A549 (cell line): Measurements from ENCODE around the gene GPATCH8. TPM values are rescaled to one million over a fixed set of nuclear protein-coding genes. Genes with fewer than 3 reads are reported as not detected.

Source experiments
- ATAC-seq, 2 experiments: fragments of 200-7000 bp in 1 of 2; fragments of >200 bp in 1 of 2; cut with Nextera tagmentation in 1 of 2; cut with Tn5 transposase in 1 of 2; 3 replicates each; pipeline versions ENCODE4 v1.8.0 to v1.9.1; 2018 to 2020; ENCODE audit warnings: mild to moderate bottlenecking in 1 of 2, moderate library complexity in 1 of 2
- CTCF ChIA-PET: fragments of 300-600 bp; sonication (Branson Sonifier 250); formaldehyde crosslinking; extraction: SDS; loops from one replicate; lab custom pipeline; 2021; ENCODE audit warnings: antibody characterized with exemption, inconsistent platforms; lab: Yijun Ruan, JAX
- POLR2A ChIA-PET: fragments of 350-600 bp; formaldehyde crosslinking; extraction: SDS; loops from one replicate; lab custom pipeline; 2021; ENCODE audit warnings: antibody characterized with exemption, inconsistent platforms; lab: Yijun Ruan, JAX
- DNase-seq, 2 experiments: peaks; one replicate each; pipeline versions ENCODE4 v3.0.0 to v3.0.0-alpha.2; 2011 to 2016; ENCODE audit warnings: low read depth in 1 of 2, low spot score in 1 of 2
- FAIRE-seq: peaks from 2 replicates; lab custom pipeline; 2011; peaks lifted over from hg19 to GRCh38; lab: Jason Lieb, UNC
- H3K27ac ChIP-seq, 2 experiments: fragments of >200 bp; sonication (Bioruptor Twin); formaldehyde crosslinking; 3 replicates each; pipeline ENCODE4 v1.5.1; 2016 to 2017
- H3K4me1 ChIP-seq: fragments of >200 bp; sonication (Bioruptor Twin); formaldehyde crosslinking; 3 replicates; pipeline ENCODE4 v1.6.1; 2016
- H3K4me2 ChIP-seq: fragments of >200 bp; sonication (Bioruptor Twin); formaldehyde crosslinking; 3 replicates; pipeline ENCODE4 v1.6.1; 2016
- H3K4me3 ChIP-seq: fragments of >200 bp; sonication (Bioruptor Twin); formaldehyde crosslinking; 3 replicates; pipeline ENCODE4 v1.5.1; 2016
- H3K9me3 ChIP-seq: fragments of >200 bp; sonication (Bioruptor Twin); formaldehyde crosslinking; 3 replicates; pipeline ENCODE4 v1.6.1; 2016
- BCL3 ChIP-seq: fragments of >200 bp; sonication (Bioruptor Twin); formaldehyde crosslinking; IDR thresholded peaks from 3 replicates; pipeline ENCODE4 v1.6.1; 2016
- BHLHE40 ChIP-seq: IDR thresholded peaks from 2 replicates; pipeline ENCODE4 v1.6.1; 2012; ENCODE audit warnings: low read depth, low read length, inconsistent platforms
- EHMT2 ChIP-seq: fragments of 200-600 bp; sonication (generic); IDR thresholded peaks from 2 replicates; pipeline ENCODE4 v1.6.1; 2016; ENCODE audit warnings: antibody characterized with exemption, low read depth, mild to moderate bottlenecking, moderate library complexity
- HDAC2 ChIP-seq: fragments of 200-600 bp; sonication (generic); IDR thresholded peaks from 2 replicates; pipeline ENCODE4 v1.6.1; 2016
- HES2 ChIP-seq: fragments of >200 bp; sonication (Bioruptor Twin); formaldehyde crosslinking; IDR thresholded peaks from 2 replicates; pipeline ENCODE4 v1.6.1; 2016
- HMGXB4 ChIP-seq: fragments of 250-450 bp; sonication (Bioruptor Pico); IDR thresholded peaks from 2 replicates; pipeline ENCODE4 v1.5.0; 2021; ENCODE audit warnings: mild to moderate bottlenecking, moderate library complexity, borderline replicate concordance
- HOXA7 ChIP-seq: fragments of 250-450 bp; sonication (Bioruptor Pico); IDR thresholded peaks from 2 replicates; pipeline ENCODE4 v1.5.0; 2020; ENCODE audit warnings: mild to moderate bottlenecking, moderate library complexity
- JUN ChIP-seq, 2 experiments: fragments of >200 bp; sonication (Bioruptor Twin); formaldehyde crosslinking; IDR thresholded peaks; 2 replicates in 1 of 2; 3 replicates in 1 of 2; pipeline ENCODE4 v1.6.1; 2016 to 2017
- KDM5A ChIP-seq: fragments of 200-600 bp; sonication (generic); IDR thresholded peaks from 2 replicates; pipeline ENCODE4 v1.6.1; 2016; ENCODE audit warnings: antibody characterized with exemption, mild to moderate bottlenecking
- NFE2L2 ChIP-seq: fragments of 150-350 bp; conservative IDR thresholded peaks from 2 replicates; pipeline ENCODE4 v1.6.1; 2014; ENCODE audit warnings: low read length
- RAD21 ChIP-seq, 2 experiments: fragments of >200 bp in 1 of 2; sonication (Bioruptor Twin) in 1 of 2; formaldehyde crosslinking in 1 of 2; IDR thresholded peaks in 1 of 2; conservative IDR thresholded peaks in 1 of 2; 2 replicates in 1 of 2; 3 replicates in 1 of 2; pipeline ENCODE4 v1.6.1; 2012 to 2018; ENCODE audit warnings: inconsistent platforms in 1 of 2
- RARB ChIP-seq: fragments of 250-450 bp; sonication (Bioruptor Pico); IDR thresholded peaks from 2 replicates; pipeline ENCODE4 v1.8.0; 2021; ENCODE audit warnings: mild to moderate bottlenecking, moderate library complexity
- RCOR1 ChIP-seq: fragments of 150-350 bp; IDR thresholded peaks from 2 replicates; pipeline ENCODE4 v1.6.1; 2014; ENCODE audit warnings: antibody characterized with exemption, low read length, low read depth
- REST ChIP-seq: fragments of 200-600 bp; sonication (generic); IDR thresholded peaks from 2 replicates; pipeline ENCODE4 v1.6.1; 2016; ENCODE audit warnings: antibody characterized with exemption, mild to moderate bottlenecking, moderate library complexity
- RFX5 ChIP-seq: fragments of 450-650 bp; IDR thresholded peaks from 2 replicates; pipeline ENCODE4 v1.7.1; 2014; ENCODE audit warnings: antibody characterized with exemption, mild to moderate bottlenecking, moderate library complexity
- SMC3 ChIP-seq: fragments of >200 bp; sonication (Bioruptor Twin); formaldehyde crosslinking; IDR thresholded peaks from 3 replicates; pipeline ENCODE4 v1.6.1; 2018; ENCODE audit warnings: inconsistent platforms
- TP53 ChIP-seq: fragments of 250-450 bp; sonication (Bioruptor Pico); IDR thresholded peaks from 2 replicates; pipeline ENCODE4 v1.5.0; 2021; ENCODE audit warnings: mild to moderate bottlenecking, moderate library complexity
- ZSCAN20 ChIP-seq: fragments of 250-450 bp; sonication (Bioruptor Pico); IDR thresholded peaks from 2 replicates; pipeline ENCODE4 v1.8.0; 2022; ENCODE audit warnings: mild to moderate bottlenecking, moderate library complexity
- WGBS: methylation state at CpG from one replicate; pipeline ENCODE4 v1.1.6; 2017; ENCODE audit errors: missing lambda C conversion rate; 5-methylcytosine and 5-hydroxymethylcytosine counted together
- polyA plus RNA-seq, 4 experiments: library from polyadenylated mRNA; depleted of rRNA in 3 of 4; stranded (reverse); fragments of >200 nt; fragmentation: RNase III in 1 of 4; extraction: RNeasy Plus Mini Kit Qiagen cat#74134 plus additional on column Dnase treatment in 1 of 4; gene quantifications; 2 replicates in 3 of 4; 3 replicates in 1 of 4; pipeline ENCODE4 v1.2.3, GENCODE V29; 2011 to 2017
- TF ChIP-seq, protein P1 (sequence below): fragments of 250-450 bp; sonication (Bioruptor Pico); IDR thresholded peaks from 2 replicates; pipeline ENCODE4 v1.5.0; 2020; ENCODE audit warnings: low read depth, mild to moderate bottlenecking, moderate library complexity

Gene GPATCH8
- polyA plus RNA-seq, 2 of the 4 experiments (the other 2 are of a cell fraction): 21.7 to 27.3 TPM

DNA sequence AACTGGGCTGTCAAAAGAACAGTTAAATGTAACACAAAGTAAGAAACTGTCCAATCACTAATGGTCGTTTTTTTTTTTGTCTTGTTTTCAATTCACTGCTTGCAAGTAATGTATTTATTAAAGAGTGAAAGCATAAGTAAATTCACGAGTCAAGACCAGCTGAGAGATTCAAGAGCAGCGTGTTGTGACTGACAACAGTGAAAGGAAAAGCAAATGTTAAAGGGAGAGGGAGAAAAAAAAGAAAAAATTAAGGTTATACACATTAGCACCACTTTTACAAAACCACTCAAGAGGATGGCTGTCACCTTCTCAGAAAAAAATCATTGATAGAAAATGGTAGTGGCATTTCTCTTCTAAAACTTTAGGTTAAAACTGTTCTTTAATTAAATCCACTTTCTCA, 36.1 kb downstream of the GPATCH8 start (continued):
- TF ChIP-seq HES2 (no peak), NFE2L2 (no peak), RFX5 (no peak), EHMT2 (no peak), HDAC2 (no peak)

DNA sequence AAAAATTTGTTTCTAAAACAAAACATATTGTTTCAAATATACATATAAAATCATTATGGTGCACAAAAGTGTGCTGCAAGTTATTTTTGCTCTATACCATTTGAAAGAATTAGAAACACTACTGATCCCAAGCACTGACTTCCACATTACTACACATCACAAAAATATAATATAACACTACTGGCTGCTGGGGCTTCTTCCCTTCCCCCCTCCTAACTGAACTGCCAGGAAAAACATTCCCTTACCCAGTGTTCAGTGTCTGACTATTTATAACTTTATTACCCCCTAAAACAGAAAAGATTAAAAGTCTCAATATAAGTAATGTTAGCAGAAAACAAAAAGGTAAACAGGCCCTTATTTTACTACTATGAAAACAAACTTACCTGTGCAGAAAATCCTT, 36.9 kb downstream of the GPATCH8 start:
- ATAC-seq: no peak
- H3K27ac ChIP-seq: no peak overlapping the region
- H3K4me1 ChIP-seq: peaks cover 25% of the 10 kb centered on the region
- CTCF ChIA-PET: no interaction called here
- peak; percentile 72 for FAIRE-seq
- TF ChIP-seq TP53 (CRISPR knock-in tag) (no peak), RCOR1 (no peak), KDM5A (no peak)
- H3K4me2 ChIP-seq: no peak overlapping the region
- DNase-seq: no peak
- POLR2A ChIA-PET: no interaction called here
- H3K9me3 ChIP-seq: no peaks in the 10 kb centered on the region
- no peak overlapping the region for H3K4me3 ChIP-seq

GRCh38 chr17:44465897-44466296, 37.3 kb downstream of the GPATCH8 start:
- WGBS: 78% methylated on average over 3 of the region's 3 CpGs
- TF ChIP-seq REST: no peak
- no peak for TF ChIP-seq RARB (CRISPR knock-in tag)
- no peak for TF ChIP-seq BCL3
- no peak for TF ChIP-seq HMGXB4 (CRISPR knock-in tag)
- TF ChIP-seq RAD21 (conservative IDR thresholded peaks at IDR 0.05 in 1 of 2, IDR thresholded peaks at IDR 0.05 in 1 of 2): no peak
- no peak for TF ChIP-seq BHLHE40
- TF ChIP-seq, protein P1, sequence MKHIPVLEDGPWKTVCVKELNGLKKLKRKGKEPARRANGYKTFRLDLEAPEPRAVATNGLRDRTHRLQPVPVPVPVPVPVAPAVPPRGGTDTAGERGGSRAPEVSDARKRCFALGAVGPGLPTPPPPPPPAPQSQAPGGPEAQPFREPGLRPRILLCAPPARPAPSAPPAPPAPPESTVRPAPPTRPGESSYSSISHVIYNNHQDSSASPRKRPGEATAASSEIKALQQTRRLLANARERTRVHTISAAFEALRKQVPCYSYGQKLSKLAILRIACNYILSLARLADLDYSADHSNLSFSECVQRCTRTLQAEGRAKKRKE (CRISPR knock-in tag): no peak
- TF ChIP-seq JUN (IDR thresholded peaks at IDR 0.05): no peak
- TF ChIP-seq ZSCAN20 (CRISPR knock-in tag): no peak
- no peak for TF ChIP-seq SMC3
- TF ChIP-seq NFE2L2: no peak
- TF ChIP-seq HOXA7: no peak
- no peak for FAIRE-seq

More at GRCh38 chr17:44465897-44466296, 37.3 kb downstream of the GPATCH8 start:
- Histone ChIP-seq H3K4me3 (no peak overlapping the region), H3K4me2 (no peak overlapping the region), H3K27ac (no peak overlapping the region), H3K9me3 (no peaks in the 10 kb centered on the region), H3K4me1 (peaks cover 25% of the 10 kb centered on the region)
- CTCF ChIA-PET: interaction anchor here (1.1 kb wide), 1 partner anchor 66 kb away, joined by 4 read pairs; no protein-coding TSS in a partner anchor
- DNase-seq (no peak), ATAC-seq (no peak)
- POLR2A ChIA-PET: no interaction called here
